Body of pancreas (tissue), 4 donors: ENCODE data around the gene RFTN1. TPM values are rescaled to one million over a fixed set of nuclear protein-coding genes. Genes with fewer than 3 reads are reported as not detected.

Experiments used
- ATAC-seq: fragments of 150-250 bp; one replicate; pipeline ENCODE4 v1.9.1; 2016
- DNase-seq, 4 donors: peaks; one replicate each; pipeline ENCODE4 v3.0.0-alpha.2; 2019
- H3K27ac ChIP-seq, 4 donors: fragments of 200-600 bp; sonication (generic); 1 replicate in 3 of 4; 2 replicates in 1 of 4; pipeline versions ENCODE4 v1.5.1 to v1.6.1; 2016 to 2019; ENCODE audit warnings: mild to moderate bottlenecking in 1 of 4, mixed read lengths in 1 of 4, moderate library complexity in 1 of 4
- H3K27me3 ChIP-seq, 2 donors: fragments of 200-600 bp; sonication (generic); one replicate each; pipeline ENCODE4 v1.6.0; 2016; ENCODE audit warnings: mild to moderate bottlenecking in 1 of 2
- H3K36me3 ChIP-seq, 2 donors: fragments of 200-600 bp; sonication (generic); replicated peaks in 1 of 2; 2 replicates each; pipeline ENCODE4 v1.5.1; 2016; ENCODE audit warnings: low read depth in 2 of 2; ENCODE audit not compliant: insufficient read depth in 1 of 2
- H3K4me1 ChIP-seq: fragments of 200-600 bp; sonication (generic); one replicate; pipeline ENCODE4 v1.6.0; 2016
- H3K4me3 ChIP-seq, 2 donors: fragments of 200-600 bp; sonication (generic); 1 replicate in 1 of 2; 2 replicates in 1 of 2; pipeline ENCODE4 v1.5.1; 2016 to 2019
- H3K9me3 ChIP-seq, 3 donors: fragments of 200-600 bp; sonication (generic); 1 replicate in 2 of 3; 2 replicates in 1 of 3; pipeline ENCODE4 v1.5.1; 2016
- CTCF ChIP-seq, 7 experiments: fragments of 450-650 bp in 4 of 7; fragments of 200-600 bp in 3 of 7; sonication (generic) in 3 of 7; IDR thresholded peaks; one replicate each; pipeline ENCODE4 v1.5.1; 2016 to 2019; ENCODE audit warnings: antibody characterized with exemption in 7 of 7
- POLR2A ChIP-seq, 3 donors: fragments of 450-650 bp; IDR thresholded peaks; one replicate each; pipeline ENCODE4 v1.6.1; 2016; ENCODE audit warnings: antibody characterized with exemption in 3 of 3, mild to moderate bottlenecking in 2 of 3
- WGBS, 2 donors: methylation state at CpG; one replicate each; pipeline ENCODE4 v1.1.5; 2017; 5-methylcytosine and 5-hydroxymethylcytosine counted together
- intact Hi-C: fragments of 100-400 bp; cut with DNase I; formaldehyde crosslinking; loops from one replicate; pipeline ENCODE4 v1.15.1; 2023
- total RNA-seq, 2 donors: library from RNA; depleted of rRNA; stranded (reverse); fragments of >200 nt; gene quantifications; one replicate each; pipeline ENCODE4 v1.1.0, GENCODE V29; 2016

Gene RFTN1
- total RNA-seq, 2 donors from 2014 or later: 6.5 to 28.0 TPM

DNA sequence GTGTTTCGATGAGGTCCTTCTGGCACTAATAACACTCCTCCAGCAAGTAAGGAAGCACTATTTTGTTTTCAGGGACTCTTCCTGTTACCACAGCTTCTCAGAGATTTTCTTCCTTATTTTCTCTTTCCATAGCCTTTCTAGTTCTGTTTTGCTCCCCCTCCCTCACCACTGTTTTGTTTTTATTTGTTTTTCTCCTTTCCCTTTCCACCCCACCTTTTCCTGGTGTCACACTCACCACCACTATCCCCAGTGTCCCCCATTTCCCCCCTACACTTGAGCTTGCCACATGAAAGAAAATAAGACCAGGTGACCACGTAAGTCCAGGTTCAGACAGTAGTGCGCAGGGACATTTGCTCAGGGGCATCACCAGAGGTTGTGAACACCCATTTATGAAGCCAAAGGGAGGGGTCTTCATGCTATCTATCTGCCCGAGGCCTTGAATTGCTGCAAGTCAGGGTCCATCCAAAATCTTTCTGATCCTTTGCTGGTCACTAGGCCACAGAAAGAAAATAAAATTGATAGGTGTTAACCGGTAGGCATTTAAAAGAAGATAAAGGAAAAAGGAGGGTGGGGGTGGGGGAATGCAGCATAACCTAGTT lies 1.4 kb upstream of the RFTN1 start:
- 61 to 63% methylated on average over 5 of the region's 5 CpGs for WGBS, 2 donors
- Histone ChIP-seq H3K27me3 (peaks cover 0 to 9% of the 10 kb centered on the region in 2 donors), H3K4me3 (no peak overlapping the region), H3K4me1 (peaks cover 13% of the 10 kb centered on the region), H3K27ac (no peak overlapping the region), H3K36me3 (no peaks in the 10 kb centered on the region), H3K9me3 (no peaks in the 10 kb centered on the region)
- intact Hi-C loops: no loop called here
- no peak for DNase-seq
- ATAC-seq: no peak
- TF ChIP-seq CTCF (IDR thresholded peaks at IDR 0.05) (no peak), POLR2A (IDR thresholded peaks at IDR 0.05) (no peak)

- no peak overlapping the region for H3K4me3 ChIP-seq
- no peaks in the 10 kb centered on the region for H3K36me3 ChIP-seq
- peak overlapping the region in 1 of 4 donors; percentile 15 for H3K27ac ChIP-seq
- ATAC-seq: no peak
- DNase-seq: no peak
- 50 to 51% methylated on average over 9 of the region's 9 CpGs for WGBS, 2 donors
- intact Hi-C loops: no loop called here
- peaks cover 0 to 9% of the 10 kb centered on the region in 2 donors for H3K27me3 ChIP-seq
- H3K4me1 ChIP-seq: peaks cover 13% of the 10 kb centered on the region
- TF ChIP-seq POLR2A (IDR thresholded peaks at IDR 0.05): no peak
- TF ChIP-seq CTCF (IDR thresholded peaks at IDR 0.05): no peak
- H3K9me3 ChIP-seq: no peaks in the 10 kb centered on the region
These were observed 662 bp upstream of the RFTN1 start for GRCh38 chr3:16514021-16514700.

- DNase-seq: peak; percentile 14 to 20 (median 20)
- WGBS, 2 donors: 3 to 10% methylated on average over 13 to 35 of the region's 37 CpGs
- peak overlapping the region in 2 of 4 donors; percentile 59 to 62 for H3K27ac ChIP-seq
- H3K36me3 ChIP-seq: no peaks in the 10 kb centered on the region
- H3K9me3 ChIP-seq: no peaks in the 10 kb centered on the region
- intact Hi-C loops: no loop called here
- ATAC-seq: peak; percentile 36
- H3K4me1 ChIP-seq: peaks cover 13% of the 10 kb centered on the region
- H3K27me3 ChIP-seq: peaks cover 0 to 9% of the 10 kb centered on the region in 2 donors
- peak overlapping the region in 1 of 2 donors; percentile 37 for H3K4me3 ChIP-seq
- no peak for TF ChIP-seq POLR2A (IDR thresholded peaks at IDR 0.05)
- TF ChIP-seq CTCF (IDR thresholded peaks at IDR 0.05): no peak
These were observed 911 bp downstream of the RFTN1 start for GRCh38 chr3:16512435-16513140.

- Histone ChIP-seq H3K4me1 (peaks cover 13% of the 10 kb centered on the region), H3K27ac (peak overlapping the region in 1 of 4 donors; percentile 62)
- peak; percentile 20 to 61 (median 32) for DNase-seq
These were observed 1.6 kb downstream of the RFTN1 start for GRCh38 chr3:16511681-16512434.

More at GRCh38 chr3:16511681-16512434, 1.6 kb downstream of the RFTN1 start:
- peak; percentile 38 for ATAC-seq
- Histone ChIP-seq H3K9me3 (no peaks in the 10 kb centered on the region), H3K4me3 (no peak overlapping the region), H3K36me3 (no peaks in the 10 kb centered on the region), H3K27me3 (peaks cover 0 to 9% of the 10 kb centered on the region in 2 donors)
- TF ChIP-seq CTCF (IDR thresholded peaks at IDR 0.05): no peak
- no peak for TF ChIP-seq POLR2A (IDR thresholded peaks at IDR 0.05)
- 54 to 62% methylated on average over 10 to 11 of the region's 11 CpGs for WGBS, 2 donors
- intact Hi-C loops: no loop called here
